DMS114 treated with DMSO at 0.1 percent for 48 hours (cell line): ENCODE results near the gene SLC28A3.

Experiments used
- DNase-seq: peaks from one replicate; lab custom pipeline; 2025; ENCODE audit not compliant: unreplicated experiment; lab: John Stamatoyannopoulos, UW

SLC28A3 gene

GRCh38 chr9:84300271-84300670 lies 40.3 kb downstream of the SLC28A3 start:
- DNase-seq = no peak

- DNase-seq = no peak
Measured at GRCh38 chr9:84297162-84297821, 43.3 kb downstream of the SLC28A3 start.

- no peak for DNase-seq
Measured at GRCh38 chr9:84296146-84296843, 44.3 kb downstream of the SLC28A3 start.

GRCh38 chr9:84294241-84294950 lies 46.2 kb downstream of the SLC28A3 start:
- DNase-seq = no peak

- DNase-seq = no peak
Measured at GRCh38 chr9:84293001-84293798, 47.4 kb downstream of the SLC28A3 start.

- DNase-seq = no peak
Measured at GRCh38 chr9:84285381-84285780, 55.2 kb downstream of the SLC28A3 start.

GRCh38 chr9:84283946-84284345 lies 56.6 kb downstream of the SLC28A3 start:
- DNase-seq = no peak

- no peak for DNase-seq
Measured at GRCh38 chr9:84278130-84278529, 62.4 kb downstream of the SLC28A3 start.

GRCh38 chr9:84277646-84278045 lies 62.9 kb downstream of the SLC28A3 start:
- DNase-seq = no peak

GRCh38 chr9:84276741-84277140 lies 63.8 kb downstream of the SLC28A3 start:
- no peak for DNase-seq

GRCh38 chr9:84271921-84272556 lies 68.5 kb downstream of the SLC28A3 start:
- no peak for DNase-seq

GRCh38 chr9:84271531-84271900 lies 69.0 kb downstream of the SLC28A3 start:
- no peak for DNase-seq

GRCh38 chr9:84270847-84271530 lies 69.6 kb downstream of the SLC28A3 start:
- no peak for DNase-seq

GRCh38 chr9:84266087-84266561 lies 74.4 kb downstream of the SLC28A3 start:
- no peak for DNase-seq

- DNase-seq = no peak
Measured at GRCh38 chr9:84264307-84265029, 76.1 kb downstream of the SLC28A3 start.

GRCh38 chr9:84261070-84261746 lies 79.3 kb downstream of the SLC28A3 start:
- peak; percentile 53 for DNase-seq

- DNase-seq = no peak
Measured at GRCh38 chr9:84258371-84258770, 82.2 kb downstream of the SLC28A3 start.

GRCh38 chr9:84255696-84256095 lies 84.9 kb downstream of the SLC28A3 start:
- no peak for DNase-seq

- DNase-seq = no peak
Measured at GRCh38 chr9:84254972-84255371, 85.6 kb downstream of the SLC28A3 start.
